EH (cell line): ENCODE measurements around the gene RNF44.
A peak's percentile ranks its signal among the peaks of the same experiment; 100 is the strongest.

Source experiments
- DNase-seq: peaks from one replicate; pipeline ENCODE4 v3.0.0-alpha.2; 2015; ENCODE audit warnings: low read depth

The RNF44 gene

GRCh38 chr5:176536902-176537553, at the start of gene RNF44:
RNF44 (minus strand) TSS chr5:176537402; CDS start chr5:176532472, 4,930 bp downstream.
- DNase-seq, result peak; percentile 98

DNA sequence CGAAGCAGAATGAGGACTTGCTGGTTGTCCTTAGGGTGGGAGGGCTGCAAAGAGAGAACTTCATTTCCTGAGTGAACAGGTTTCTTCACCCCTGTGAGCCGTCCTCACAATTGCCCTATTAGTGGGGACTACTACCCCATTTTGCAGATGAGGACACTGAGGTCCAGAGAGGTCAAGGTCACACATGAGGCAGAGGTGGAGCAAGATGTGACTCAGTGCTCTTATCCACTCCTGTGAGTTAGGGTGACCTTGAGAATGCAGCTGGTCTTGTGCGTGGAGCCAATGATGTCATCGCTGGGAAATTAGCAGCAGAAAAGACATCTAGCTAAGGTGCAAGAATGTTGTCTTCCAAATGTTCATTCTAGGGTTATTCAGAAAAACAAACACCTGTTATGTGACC, 45.9 kb upstream of the RNF44 start:
- no peak for DNase-seq

GRCh38 chr5:176581361-176581760, 44.2 kb upstream of the RNF44 start:
- DNase-seq, result no peak

- no peak for DNase-seq
Observed at GRCh38 chr5:176579323-176579722, 42.1 kb upstream of the RNF44 start.

- DNase-seq, result peak; percentile 47
Observed at GRCh38 chr5:176578391-176578808, 41.2 kb upstream of the RNF44 start.

DNA sequence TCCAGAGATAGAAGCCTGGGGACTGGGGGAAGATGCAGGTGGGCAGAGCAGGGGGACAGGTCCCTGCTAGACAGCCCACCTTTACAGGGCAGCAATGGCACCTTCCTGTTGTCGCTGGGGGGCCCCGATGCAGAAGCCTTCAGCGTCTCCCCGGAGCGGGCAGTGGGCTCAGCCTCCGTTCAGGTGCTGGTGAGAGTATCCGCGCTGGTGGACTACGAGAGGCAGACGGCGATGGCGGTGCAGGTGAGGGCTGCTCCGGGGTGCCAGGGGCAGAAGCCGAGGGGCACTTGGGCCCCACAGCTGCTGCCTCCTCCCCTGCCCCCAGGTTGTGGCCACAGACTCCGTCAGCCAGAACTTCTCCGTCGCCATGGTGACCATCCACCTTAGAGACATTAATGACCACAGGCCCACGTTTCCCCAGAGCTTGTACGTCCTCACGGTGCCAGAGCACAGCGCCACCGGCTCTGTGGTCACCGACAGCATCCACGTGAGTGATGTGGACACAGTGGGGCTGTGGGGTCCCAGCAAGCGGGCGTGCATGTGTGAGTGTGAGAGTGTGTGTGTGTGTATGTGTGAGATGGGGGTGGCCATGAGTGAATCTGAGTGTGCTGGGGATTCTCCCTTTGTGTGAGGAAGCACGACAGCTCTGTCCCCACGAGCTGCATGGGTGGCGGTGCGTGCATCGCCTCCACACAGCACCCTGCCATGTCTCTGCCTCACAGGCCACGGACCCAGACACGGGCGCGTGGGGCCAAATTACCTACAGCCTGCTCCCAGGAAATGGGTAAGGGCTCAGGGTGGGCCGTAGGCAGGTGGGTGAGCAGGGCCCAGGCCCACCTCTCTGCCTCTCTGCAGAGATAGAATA, 40.3 kb upstream of the RNF44 start:
- no peak for DNase-seq

DNA sequence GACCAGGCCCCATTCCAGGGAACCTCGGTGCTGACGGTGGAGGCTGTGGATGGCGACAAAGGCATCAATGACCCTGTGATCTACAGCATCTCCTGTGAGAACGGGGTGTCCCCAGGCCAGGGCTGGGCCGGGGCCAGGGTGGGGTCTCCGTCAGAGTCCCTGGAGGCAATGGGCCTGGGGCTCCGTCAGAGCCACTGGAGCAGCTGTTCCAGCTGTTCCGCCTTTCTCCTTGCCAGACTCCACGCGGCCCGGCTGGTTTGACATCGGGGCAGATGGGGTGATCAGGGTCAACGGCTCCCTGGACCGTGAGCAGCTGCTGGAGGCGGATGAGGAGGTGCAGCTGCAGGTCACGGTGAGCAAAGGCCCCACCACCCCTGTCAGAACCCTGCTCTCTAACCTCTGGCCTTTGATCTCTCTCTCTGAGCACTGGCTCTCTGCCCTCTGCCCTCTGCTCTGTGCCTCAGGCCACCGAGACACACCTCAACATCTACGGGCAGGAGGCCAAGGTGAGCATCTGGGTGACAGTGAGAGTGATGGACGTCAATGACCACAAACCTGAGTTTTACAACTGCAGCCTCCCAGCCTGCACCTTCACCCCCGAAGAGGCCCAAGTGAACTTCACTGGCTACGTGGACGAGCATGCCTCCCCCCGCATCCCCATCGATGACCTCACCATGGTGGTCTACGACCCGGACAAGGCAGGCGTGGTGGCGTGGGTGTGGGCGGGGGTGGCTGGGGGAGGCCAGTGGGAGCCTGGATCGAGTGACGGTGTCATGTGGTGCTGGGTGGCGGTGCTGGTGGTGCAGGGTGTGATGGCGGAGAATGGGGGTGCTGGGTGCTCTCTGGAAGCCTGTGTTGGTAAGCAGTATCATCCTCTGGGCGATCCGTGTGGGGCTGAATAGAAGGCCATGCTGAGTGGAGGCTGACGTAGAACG, 38.6 kb upstream of the RNF44 start:
- no peak for DNase-seq

DNA sequence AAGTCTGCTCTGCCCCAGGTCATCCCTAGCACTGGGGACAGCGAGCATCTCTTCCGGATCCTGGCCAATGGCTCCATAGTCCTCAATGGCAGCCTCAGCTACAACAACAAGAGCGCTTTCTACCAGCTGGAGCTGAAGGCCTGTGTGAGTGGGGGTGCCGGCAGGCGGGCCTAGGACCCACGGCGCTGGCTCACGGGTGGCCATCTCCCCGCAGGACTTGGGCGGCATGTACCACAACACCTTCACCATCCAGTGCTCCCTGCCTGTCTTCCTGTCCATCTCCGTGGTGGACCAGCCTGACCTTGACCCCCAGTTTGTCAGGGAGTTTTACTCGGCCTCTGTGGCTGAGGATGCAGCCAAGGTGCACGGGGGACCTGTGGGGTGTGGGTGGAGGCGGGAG, 37.9 kb upstream of the RNF44 start:
- DNase-seq, result no peak

DNA sequence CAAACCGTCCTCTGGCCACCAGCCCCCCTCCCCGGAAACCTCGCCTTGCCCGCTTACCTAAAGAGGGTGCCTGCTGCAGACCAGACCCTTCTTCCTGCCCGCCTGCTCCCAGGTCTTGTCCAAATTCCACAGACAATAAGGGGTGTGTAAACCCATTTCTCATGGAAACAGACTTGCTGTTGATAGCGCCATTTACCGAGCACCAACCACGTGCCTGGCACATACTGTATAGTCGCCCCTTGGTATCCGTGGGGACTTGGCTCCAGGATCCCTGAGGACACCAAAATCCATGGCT, 37.0 kb upstream of the RNF44 start:
- DNase-seq, result no peak

DNA sequence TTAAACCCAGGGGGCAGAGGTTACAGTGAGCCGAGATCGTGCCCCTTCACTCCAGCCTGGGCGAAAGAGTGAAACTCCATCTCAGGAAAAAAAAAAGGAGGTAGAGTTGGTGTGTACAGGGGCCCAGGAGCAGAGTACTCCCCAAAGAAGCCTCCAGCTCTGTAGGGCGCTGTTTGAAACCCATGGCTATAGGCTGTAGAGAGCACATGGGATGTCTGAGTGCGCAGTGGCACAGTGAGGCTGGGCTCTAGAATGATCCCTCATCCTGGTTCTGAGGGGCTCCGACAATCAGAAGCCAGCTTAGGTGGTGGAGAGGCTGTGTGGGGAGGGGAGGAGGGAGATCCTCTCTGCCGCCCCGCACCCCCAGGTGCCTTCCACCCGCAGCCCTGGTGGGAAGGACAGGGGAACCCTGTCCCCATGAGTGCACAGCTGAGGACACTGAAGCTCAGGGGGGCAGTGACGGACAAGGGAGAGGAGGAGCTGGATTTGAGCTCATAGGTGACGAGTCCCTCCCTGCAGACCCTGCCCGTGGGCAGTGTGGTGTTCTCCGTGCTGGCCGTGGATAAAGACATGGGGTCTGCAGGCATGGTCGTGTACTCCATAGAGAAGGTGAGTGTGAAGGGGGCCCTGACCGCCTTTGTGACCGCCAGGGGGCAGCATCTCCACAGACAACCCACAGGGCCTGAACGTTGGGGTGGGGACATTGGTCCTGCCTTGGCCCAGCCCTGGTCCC, 36.5 kb upstream of the RNF44 start:
- DNase-seq, result peak; percentile 57

- DNase-seq, result peak; percentile 27
Observed at GRCh38 chr5:176570044-176570443, 32.8 kb upstream of the RNF44 start.

- no peak for DNase-seq
Observed at GRCh38 chr5:176568657-176569056, 31.5 kb upstream of the RNF44 start.

GRCh38 chr5:176565760-176566288, 28.6 kb upstream of the RNF44 start:
- DNase-seq, result no peak

GRCh38 chr5:176564002-176564401, 26.8 kb upstream of the RNF44 start:
- peak; percentile 13 for DNase-seq

DNA sequence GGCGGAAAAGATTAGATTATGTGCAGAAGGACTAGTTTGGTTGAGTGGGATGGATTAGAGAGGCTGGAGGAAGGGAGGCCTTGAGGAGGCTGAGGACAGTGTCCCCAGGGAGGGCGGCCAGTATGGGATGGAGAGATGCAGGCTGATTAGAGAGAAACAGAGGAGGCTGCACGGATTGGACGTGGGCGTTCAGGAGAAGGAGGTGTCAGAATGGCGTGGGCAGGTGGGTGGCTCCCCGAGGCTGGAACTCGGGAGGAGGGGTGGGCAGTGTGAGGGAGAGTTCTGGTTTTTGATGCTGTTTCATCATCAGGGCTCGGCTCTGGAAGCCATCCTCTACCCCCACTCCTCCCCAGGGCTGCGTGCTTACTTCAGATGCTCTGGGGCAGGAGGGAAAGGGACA, 25.0 kb upstream of the RNF44 start:
- no peak for DNase-seq

DNA sequence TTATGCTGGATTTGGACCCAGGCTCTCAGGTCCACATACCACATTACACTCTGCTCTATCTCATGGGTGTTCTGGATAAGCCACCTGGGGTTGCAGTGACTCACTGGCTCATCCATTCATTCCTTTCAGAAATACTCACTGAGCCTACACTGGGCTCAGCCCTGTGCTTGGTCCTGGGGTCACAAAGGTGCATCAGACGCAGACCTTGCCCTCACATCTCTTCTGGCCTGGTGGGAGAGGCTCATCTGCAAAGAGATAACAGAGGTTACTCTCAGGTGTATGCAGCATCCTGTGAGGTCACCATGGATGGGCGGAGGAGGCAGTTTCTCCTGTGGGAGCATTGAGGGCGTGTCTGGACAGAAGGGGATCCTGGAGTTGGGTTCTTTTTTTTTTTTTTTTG, 24.1 kb upstream of the RNF44 start:
- no peak for DNase-seq

GRCh38 chr5:176560364-176560763, 23.2 kb upstream of the RNF44 start:
- no peak for DNase-seq

- DNase-seq, result no peak
Observed at GRCh38 chr5:176559683-176560082, 22.5 kb upstream of the RNF44 start.

DNA sequence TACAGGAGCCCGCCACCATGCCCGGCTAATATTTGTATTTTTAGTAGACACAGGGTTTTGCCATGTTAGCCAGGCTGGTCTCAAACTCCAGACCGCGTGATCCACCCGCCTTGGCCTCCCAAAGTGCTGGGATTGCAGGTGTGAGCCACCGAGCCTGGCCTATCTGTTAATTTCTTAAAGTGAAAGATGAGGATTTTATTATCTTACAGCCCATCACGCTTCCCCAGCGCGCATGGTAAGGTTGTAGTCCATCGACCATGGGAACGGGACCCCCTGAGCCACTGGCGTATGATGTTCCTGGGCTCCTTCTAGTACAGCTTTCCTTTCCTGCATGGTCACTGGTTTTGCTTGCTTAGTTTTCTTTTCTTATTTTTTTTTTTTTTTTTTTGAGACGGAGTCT, 20.6 kb upstream of the RNF44 start:
- DNase-seq, result no peak

- DNase-seq, result no peak
Observed at GRCh38 chr5:176553260-176554085, 16.3 kb upstream of the RNF44 start.
